DMS53 (cell line): Measurements from ENCODE around the gene LIPC.

ENCODE experiments used
- DNase-seq: peaks from one replicate; lab custom pipeline; 2025; lab: John Stamatoyannopoulos, UW

Gene LIPC

GRCh38 chr15:58436552-58436951, 4.8 kb downstream of the LIPC start:
- DNase-seq = no peak

- no peak for DNase-seq
Observed at GRCh38 chr15:58437531-58438105, 5.8 kb downstream of the LIPC start.

DNA sequence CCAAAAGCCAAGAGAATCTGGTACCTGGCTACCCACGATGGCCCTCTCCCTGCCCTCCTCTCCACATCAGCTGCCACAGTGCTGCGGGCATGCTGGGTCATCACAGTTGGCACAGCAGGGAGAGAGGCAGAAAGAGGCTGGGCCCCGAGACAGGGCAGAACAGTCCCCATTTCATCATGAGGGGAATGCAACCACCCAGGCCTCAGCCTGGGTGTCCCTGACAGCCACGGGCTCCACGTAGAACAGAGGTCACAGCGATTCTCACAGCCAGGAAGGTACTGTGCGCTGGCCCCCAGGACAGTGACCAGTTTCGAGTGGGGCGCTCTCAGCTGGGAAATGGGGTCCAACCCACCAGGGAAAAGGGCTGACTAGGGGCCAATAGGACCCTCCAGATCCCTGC, 6.3 kb downstream of the LIPC start:
- DNase-seq = no peak

DNA sequence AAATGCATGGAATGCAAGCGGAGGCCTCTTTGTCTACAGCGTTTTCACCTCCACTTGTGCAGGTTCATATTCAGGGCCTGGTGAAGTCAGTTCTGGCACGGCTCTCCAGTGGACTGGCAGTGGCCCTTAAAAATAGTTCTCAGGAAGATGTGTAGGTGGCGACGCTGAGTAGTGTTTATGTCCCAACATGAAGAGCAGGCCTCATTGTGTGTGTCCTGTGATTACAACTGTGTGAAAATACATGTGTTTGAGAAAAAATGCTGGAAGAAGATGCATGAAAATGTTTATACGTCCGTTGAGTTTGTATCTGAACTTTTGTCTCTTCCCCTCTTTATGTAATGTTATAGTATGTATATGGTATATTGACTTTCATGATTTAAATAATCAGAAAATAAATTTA, 7.2 kb downstream of the LIPC start:
- DNase-seq = peak; percentile 79

DNA sequence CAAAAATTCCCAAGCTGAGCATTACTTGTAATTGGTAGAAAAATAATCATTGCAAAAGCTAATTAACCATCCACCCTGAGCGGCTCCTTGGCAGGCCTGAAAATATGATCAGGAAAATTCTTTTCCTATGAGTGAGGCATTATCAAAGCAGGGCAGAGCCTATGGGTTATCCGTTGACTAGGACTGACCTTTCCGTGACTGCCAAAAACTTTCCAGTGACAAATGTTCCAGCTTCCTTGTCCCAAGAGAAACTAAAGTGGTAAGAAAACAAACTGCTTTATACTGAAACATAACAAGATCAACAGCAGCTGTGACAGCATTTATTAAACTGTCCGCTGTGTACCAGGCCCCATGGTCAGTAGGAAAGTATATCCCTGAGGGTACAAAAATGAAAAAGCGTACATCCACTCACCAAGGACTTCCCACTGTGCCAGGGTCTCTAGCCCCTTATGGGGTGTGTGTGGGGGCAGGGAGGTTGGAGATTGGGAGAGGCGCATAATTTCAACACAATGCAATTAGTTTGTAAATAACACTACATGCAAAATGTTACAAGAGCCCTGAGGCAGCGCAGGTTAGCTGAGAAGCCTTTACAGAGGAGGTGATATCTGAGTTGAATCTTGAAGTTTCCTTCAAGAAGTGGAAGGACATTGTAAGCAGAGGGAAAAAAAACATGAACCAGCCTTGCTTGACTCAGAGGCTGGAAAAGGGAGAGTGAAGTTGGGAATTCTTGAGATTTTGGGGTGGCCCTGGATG, 8.5 kb downstream of the LIPC start:
- no peak for DNase-seq

GRCh38 chr15:58440922-58441321, 9.1 kb downstream of the LIPC start:
- no peak for DNase-seq

DNA sequence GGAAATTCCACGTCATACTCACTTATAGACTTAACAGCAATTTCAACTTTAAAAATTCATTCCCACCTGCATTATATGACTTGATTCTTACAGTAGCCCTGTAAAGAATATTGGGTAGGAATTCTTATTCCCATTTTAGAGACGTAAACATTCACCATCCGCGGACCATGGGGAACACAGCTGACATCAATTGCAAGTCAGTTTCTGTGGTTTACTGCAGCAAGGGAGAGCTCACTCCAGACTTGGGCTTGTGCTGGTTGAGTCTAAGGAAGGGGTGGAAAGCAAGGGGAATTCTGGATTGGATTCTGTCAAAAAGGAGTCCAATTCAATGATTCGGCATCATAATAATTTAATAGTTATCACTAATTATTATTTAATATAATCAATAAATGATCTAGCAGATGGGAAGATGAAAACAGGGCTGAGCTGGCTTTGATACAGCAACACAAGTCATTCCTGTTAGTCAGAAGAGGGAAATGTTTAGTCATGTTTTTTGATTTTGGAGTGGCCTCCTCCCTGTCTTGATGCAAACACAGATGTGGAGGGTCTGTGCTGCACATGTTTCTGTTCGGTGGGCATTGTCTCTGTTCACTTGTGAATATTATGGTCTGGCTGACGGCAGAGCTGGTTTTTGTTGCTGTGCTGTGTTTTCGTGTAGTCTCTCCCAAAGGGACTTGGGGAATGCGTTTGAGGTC, 9.7 kb downstream of the LIPC start:
- no peak for DNase-seq

GRCh38 chr15:58442122-58442521, 10.3 kb downstream of the LIPC start:
- DNase-seq = no peak

DNA sequence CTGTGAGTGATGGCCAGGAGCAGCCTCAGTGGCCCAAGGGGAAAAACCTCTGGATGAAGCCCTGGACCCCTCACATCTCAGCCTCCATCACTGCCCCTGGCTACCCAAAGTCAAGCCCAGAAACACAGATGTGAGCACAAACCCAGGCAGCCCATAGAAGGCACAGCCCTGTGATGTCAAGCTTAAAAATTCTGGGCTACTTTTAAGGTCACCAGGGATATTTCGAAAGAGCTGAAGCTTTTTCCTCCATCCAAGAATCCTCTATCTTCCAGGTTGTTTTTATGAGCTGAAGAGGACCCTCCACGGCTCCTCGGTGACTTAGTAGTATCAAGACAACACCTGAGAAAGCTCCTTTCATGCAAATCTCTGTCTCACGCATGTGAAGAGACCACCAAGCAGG, 11.5 kb downstream of the LIPC start:
- no peak for DNase-seq

GRCh38 chr15:58444056-58444455, 12.3 kb downstream of the LIPC start:
- DNase-seq = no peak

GRCh38 chr15:58444658-58445332, 13.0 kb downstream of the LIPC start:
- no peak for DNase-seq

GRCh38 chr15:58445865-58446264, 14.1 kb downstream of the LIPC start:
- no peak for DNase-seq

GRCh38 chr15:58446521-58446920, 14.7 kb downstream of the LIPC start:
- no peak for DNase-seq

DNA sequence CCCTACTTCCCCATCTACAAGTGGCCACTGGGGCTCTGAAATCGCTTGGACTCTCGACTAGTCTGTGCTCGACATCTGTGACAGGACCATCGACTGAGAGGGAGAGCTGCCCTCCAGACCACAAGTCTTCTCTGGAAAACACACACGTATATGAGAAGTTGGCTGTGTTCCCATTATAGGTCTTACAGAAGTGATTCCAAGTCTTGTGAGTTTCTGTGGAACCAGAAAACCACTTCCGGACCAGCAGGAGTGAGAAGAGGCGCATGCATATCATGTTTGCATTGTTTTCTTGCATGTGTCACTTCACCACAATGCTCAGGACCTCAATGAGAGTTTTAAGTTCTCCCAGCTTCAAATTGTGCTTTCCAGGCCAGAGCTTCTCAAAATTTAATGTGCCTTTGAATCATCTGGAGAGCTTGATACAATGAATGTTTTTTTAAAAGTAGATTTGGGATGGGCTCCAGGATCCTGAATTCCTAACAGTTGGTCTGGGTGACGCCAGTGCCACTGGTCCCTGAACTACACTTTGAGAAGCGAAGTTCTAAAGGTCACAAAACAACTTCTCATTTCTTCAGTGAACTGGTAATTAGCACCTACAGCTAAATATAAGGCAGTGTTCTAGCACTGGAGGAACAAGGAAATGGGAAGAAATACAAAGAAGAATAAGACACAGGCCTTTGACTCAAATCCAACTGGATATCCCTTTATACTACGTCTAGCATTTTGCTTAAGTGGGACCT, 15.7 kb downstream of the LIPC start:
- no peak for DNase-seq

DNA sequence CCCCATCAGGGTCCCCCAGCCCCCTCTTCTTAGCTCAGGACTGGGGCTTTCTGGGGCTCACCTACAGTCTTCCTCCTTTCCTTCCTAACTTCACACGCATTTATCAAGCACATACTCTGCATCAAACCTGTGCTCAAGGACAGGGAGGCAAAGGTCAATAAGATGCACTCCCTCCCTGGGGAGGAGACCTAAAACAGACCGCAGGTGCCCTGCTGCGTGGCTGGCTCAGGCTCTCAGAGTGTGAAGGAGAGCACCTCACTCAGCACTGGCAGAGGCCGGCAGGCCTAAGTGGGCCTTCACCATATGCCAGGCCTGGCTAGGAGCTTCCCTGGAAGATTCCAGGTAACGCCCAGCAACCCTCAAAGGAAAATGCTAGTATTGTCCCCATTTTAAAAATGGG, 16.5 kb downstream of the LIPC start:
- no peak for DNase-seq

GRCh38 chr15:58448906-58449305, 17.1 kb downstream of the LIPC start:
- DNase-seq = no peak

GRCh38 chr15:58451826-58452225, 20.0 kb downstream of the LIPC start:
- DNase-seq = no peak

- DNase-seq = no peak
Observed at GRCh38 chr15:58452775-58453174, 21.0 kb downstream of the LIPC start.

DNA sequence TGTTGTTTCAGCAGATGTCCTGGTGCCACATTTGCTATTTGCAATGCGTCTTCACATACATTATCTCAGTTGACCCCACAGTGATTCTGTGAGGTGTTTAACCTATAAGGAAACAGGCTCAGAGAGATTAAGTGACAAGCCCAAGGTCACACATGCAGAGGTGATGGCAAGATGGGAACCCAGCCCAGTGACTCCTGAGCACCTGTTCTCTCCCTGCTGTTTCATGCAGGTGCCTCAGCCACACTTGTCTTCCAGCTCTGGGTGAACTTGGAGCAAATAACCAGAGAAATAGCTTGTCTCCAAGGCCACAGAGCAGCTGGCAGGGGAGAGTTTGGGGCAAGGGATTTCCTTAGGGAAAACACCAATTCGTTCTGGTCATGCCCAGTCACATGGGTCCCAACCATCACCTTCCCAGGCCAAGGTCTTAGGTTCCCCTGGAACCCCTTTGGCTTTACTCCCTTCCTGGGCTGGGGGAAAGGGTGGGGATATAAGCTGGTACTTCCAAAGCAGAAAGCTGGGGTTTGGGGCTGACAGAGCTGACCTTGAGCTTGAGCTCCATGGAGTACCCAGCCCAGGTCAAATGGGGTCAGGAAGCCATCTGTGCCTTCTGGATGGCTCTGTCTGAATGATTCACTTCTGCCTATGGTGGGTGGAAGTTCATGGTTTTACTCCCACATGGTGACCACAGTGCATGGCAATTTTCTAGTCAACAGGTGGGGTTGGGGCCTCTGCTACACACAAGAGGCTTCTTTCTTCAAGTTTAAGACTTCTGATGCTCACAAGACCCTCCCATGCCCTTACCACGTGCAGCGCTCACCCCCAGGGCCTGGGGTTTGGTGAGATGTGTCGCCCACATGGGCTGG, 22.4 kb downstream of the LIPC start:
- no peak for DNase-seq

DNA sequence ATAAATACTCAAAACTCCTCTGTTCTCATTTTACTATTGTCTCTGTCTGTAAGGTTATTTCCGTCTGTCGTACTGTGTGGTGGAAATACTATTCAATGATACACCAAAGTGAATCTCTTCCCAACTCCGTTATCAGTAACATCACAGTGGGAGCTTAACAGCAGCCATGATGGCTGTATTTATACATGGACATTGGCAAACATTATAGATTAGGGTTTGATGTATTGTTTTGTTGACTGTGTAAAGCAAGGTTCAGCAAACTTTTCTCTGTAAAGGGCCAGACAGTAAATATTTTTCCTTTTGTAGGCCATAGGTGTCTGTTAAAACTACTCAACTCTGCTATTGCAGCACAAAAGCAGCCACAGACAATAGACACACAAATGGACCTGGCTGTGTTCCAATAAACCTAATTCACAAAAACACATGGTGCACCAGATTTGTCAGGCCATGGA, 23.2 kb downstream of the LIPC start:
- DNase-seq = peak; percentile 6

- no peak for DNase-seq
Observed at GRCh38 chr15:58457466-58457965, 25.7 kb downstream of the LIPC start.
